Astrocyte (in vitro differentiated cells and primary cell): ENCODE data around the gene GRIK1. TPM values are rescaled to one million over a fixed set of nuclear protein-coding genes. Genes with fewer than 3 reads are reported as not detected.

Experiments
- DNase-seq: peaks from one replicate; pipeline ENCODE4 v3.0.0-alpha.2; 2010; ENCODE audit warnings: low read depth
- FAIRE-seq: peaks from 2 replicates; lab custom pipeline; 2011; peaks lifted over from hg19 to GRCh38; lab: Jason Lieb, UNC
- H2AFZ ChIP-seq: 2 replicates; pipeline ENCODE4 v1.6.0; 2012; ENCODE audit warnings: low read depth, low read length, inconsistent platforms
- H3K27ac ChIP-seq: 2 replicates; pipeline ENCODE4 v1.5.1; 2011; ENCODE audit warnings: low read depth, low read length, inconsistent platforms
- H3K27me3 ChIP-seq: 2 replicates; pipeline ENCODE4 v1.6.0; 2011; ENCODE audit warnings: low read length, inconsistent platforms; ENCODE audit not compliant: insufficient read depth
- H3K36me3 ChIP-seq: 2 replicates; pipeline ENCODE4 v1.5.1; 2011; ENCODE audit warnings: low read length, inconsistent platforms; ENCODE audit not compliant: insufficient read depth
- H3K4me1 ChIP-seq: 2 replicates; pipeline ENCODE4 v1.5.1; 2011; ENCODE audit warnings: low read length, inconsistent platforms; ENCODE audit not compliant: insufficient read depth
- H3K4me2 ChIP-seq: 2 replicates; pipeline ENCODE4 v1.6.0; 2012; ENCODE audit warnings: low read length, inconsistent platforms
- H3K4me3 ChIP-seq: 2 replicates; pipeline ENCODE4 v1.5.1; 2011; ENCODE audit warnings: low read depth, mild to moderate bottlenecking, low read length, inconsistent platforms; ENCODE audit not compliant: insufficient read depth
- H3K79me2 ChIP-seq: 2 replicates; pipeline ENCODE4 v1.6.0; 2012; ENCODE audit warnings: mild to moderate bottlenecking, low read length, inconsistent platforms; ENCODE audit not compliant: insufficient read depth
- H3K9ac ChIP-seq: 2 replicates; pipeline ENCODE4 v1.6.0; 2012; ENCODE audit warnings: mild to moderate bottlenecking, low read length, inconsistent platforms
- H3K9me3 ChIP-seq: 2 replicates; pipeline ENCODE4 v1.5.1; 2012; ENCODE audit warnings: low read depth, mild to moderate bottlenecking, low read length, inconsistent platforms; ENCODE audit not compliant: insufficient read depth
- H4K20me1 ChIP-seq: 2 replicates; pipeline ENCODE4 v1.6.0; 2012; ENCODE audit warnings: low read length, inconsistent platforms; ENCODE audit not compliant: insufficient read depth
- H3K27ac Mint-ChIP-seq: one replicate; pipeline ENCODE4 v1.8.0; 2021; ENCODE audit warnings: mild to moderate bottlenecking, mixed read lengths; ENCODE audit not compliant: unreplicated experiment
- H3K27me3 Mint-ChIP-seq: one replicate; pipeline ENCODE4 v1.8.0; 2021; ENCODE audit warnings: low read depth, mixed read lengths; ENCODE audit not compliant: unreplicated experiment
- H3K36me3 Mint-ChIP-seq: one replicate; pipeline ENCODE4 v1.8.0; 2021; ENCODE audit warnings: low read depth, mixed read lengths; ENCODE audit not compliant: unreplicated experiment
- H3K4me1 Mint-ChIP-seq: one replicate; pipeline ENCODE4 v1.8.0; 2021; ENCODE audit warnings: low read depth, mixed read lengths; ENCODE audit not compliant: unreplicated experiment
- H3K4me3 Mint-ChIP-seq: one replicate; pipeline ENCODE4 v1.8.0; 2021; ENCODE audit warnings: mild to moderate bottlenecking, moderate library complexity, mixed read lengths; ENCODE audit not compliant: unreplicated experiment
- H3K9me3 Mint-ChIP-seq: one replicate; pipeline ENCODE4 v1.8.0; 2021; ENCODE audit warnings: mild to moderate bottlenecking, mixed read lengths; ENCODE audit not compliant: unreplicated experiment
- CTCF ChIP-seq: IDR thresholded peaks from 2 replicates; pipeline ENCODE4 v1.5.1; 2011; ENCODE audit warnings: low read depth, mild to moderate bottlenecking, inconsistent platforms, low read length, moderate library complexity; ENCODE audit not compliant: insufficient read depth
- EZH2 ChIP-seq: IDR thresholded peaks from 2 replicates; pipeline ENCODE4 v1.6.1; 2012; ENCODE audit warnings: mild to moderate bottlenecking, low read length, inconsistent platforms; ENCODE audit not compliant: insufficient read depth
- total RNA-seq: library from RNA; stranded (reverse); gene quantifications from 2 replicates; pipeline ENCODE4 v1.2.1, GENCODE V29; 2021

Gene GRIK1
- total RNA-seq, 1 donor from 2014 or later = not detected

- Mint-ChIP-seq H3K27ac (no peak overlapping the region), H3K27me3 (no peaks in the 10 kb centered on the region), H3K9me3 (no peaks in the 10 kb centered on the region), H3K36me3 (no peaks in the 10 kb centered on the region), H3K4me1 (no peaks in the 10 kb centered on the region), H3K4me3 (no peak overlapping the region)
- FAIRE-seq (no peak), DNase-seq (no peak)
- no peak overlapping the region for H3K27ac ChIP-seq
- H3K4me2 ChIP-seq = no peak overlapping the region
- no peaks in the 10 kb centered on the region for H3K79me2 ChIP-seq
- H3K4me1 ChIP-seq = no peaks in the 10 kb centered on the region
- TF ChIP-seq EZH2 (no peak), CTCF (no peak)
- no peaks in the 10 kb centered on the region for H3K9me3 ChIP-seq
- H3K9ac ChIP-seq = no peak overlapping the region
- H3K36me3 ChIP-seq = no peaks in the 10 kb centered on the region
- no peak overlapping the region for H3K4me3 ChIP-seq
- no peaks in the 10 kb centered on the region for H4K20me1 ChIP-seq
- no peak overlapping the region for H2AFZ ChIP-seq
- H3K27me3 ChIP-seq = no peaks in the 10 kb centered on the region
These were observed 189.8 kb downstream of the GRIK1 start for GRCh38 chr21:29749957-29750356.

- Histone ChIP-seq H3K79me2 (no peaks in the 10 kb centered on the region), H3K36me3 (no peaks in the 10 kb centered on the region), H3K9ac (no peak overlapping the region), H3K4me1 (no peaks in the 10 kb centered on the region), H3K9me3 (no peaks in the 10 kb centered on the region), H4K20me1 (no peaks in the 10 kb centered on the region), H3K4me2 (no peak overlapping the region), H3K4me3 (no peak overlapping the region), H2AFZ (no peak overlapping the region), H3K27me3 (no peaks in the 10 kb centered on the region), H3K27ac (no peak overlapping the region)
- H3K4me1 Mint-ChIP-seq = no peaks in the 10 kb centered on the region
- DNase-seq = no peak
- no peaks in the 10 kb centered on the region for H3K36me3 Mint-ChIP-seq
- no peak for FAIRE-seq
- H3K4me3 Mint-ChIP-seq = no peak overlapping the region
- H3K9me3 Mint-ChIP-seq = no peaks in the 10 kb centered on the region
- TF ChIP-seq EZH2 = no peak
- no peak for TF ChIP-seq CTCF
- no peak overlapping the region for H3K27ac Mint-ChIP-seq
- H3K27me3 Mint-ChIP-seq = no peaks in the 10 kb centered on the region
These were observed 190.6 kb downstream of the GRIK1 start for GRCh38 chr21:29749223-29749622.

- Mint-ChIP-seq H3K27me3 (no peaks in the 10 kb centered on the region), H3K36me3 (no peaks in the 10 kb centered on the region), H3K4me3 (no peak overlapping the region), H3K27ac (no peak overlapping the region), H3K4me1 (no peaks in the 10 kb centered on the region), H3K9me3 (no peaks in the 10 kb centered on the region)
- no peaks in the 10 kb centered on the region for H3K9me3 ChIP-seq
- no peak overlapping the region for H3K4me2 ChIP-seq
- H4K20me1 ChIP-seq = no peaks in the 10 kb centered on the region
- no peak overlapping the region for H3K27ac ChIP-seq
- no peaks in the 10 kb centered on the region for H3K27me3 ChIP-seq
- H3K9ac ChIP-seq = no peak overlapping the region
- no peak for TF ChIP-seq CTCF
- TF ChIP-seq EZH2 = no peak
- H3K4me3 ChIP-seq = no peak overlapping the region
- DNase-seq = no peak
- H3K36me3 ChIP-seq = no peaks in the 10 kb centered on the region
- H3K4me1 ChIP-seq = no peaks in the 10 kb centered on the region
- FAIRE-seq = no peak
- H3K79me2 ChIP-seq = no peaks in the 10 kb centered on the region
- H2AFZ ChIP-seq = peak overlapping the region; percentile 2
These were observed 191.2 kb downstream of the GRIK1 start for GRCh38 chr21:29748391-29749167.
